NCI-H1694 treated with DMSO at 0.1 percent for 48 hours (cell line): Measurements from ENCODE around the gene NPIPA1.
"Not testable (repeated sequence)": the region's sequence is repeated elsewhere in the genome, so short reads cannot be mapped to it uniquely, and the experiment has no call there.

ENCODE experiments used
- DNase-seq: peaks from one replicate; lab custom pipeline; 2025; lab: John Stamatoyannopoulos, UW

The NPIPA1 gene

GRCh38 chr16:14930246-14930645, 7.0 kb upstream of the NPIPA1 start:
- not testable (repeated sequence) for DNase-seq

GRCh38 chr16:14930971-14931370, 6.3 kb upstream of the NPIPA1 start:
- DNase-seq, result not testable (repeated sequence)

- DNase-seq, result not testable (repeated sequence)
Measured at GRCh38 chr16:14932581-14933375, 4.5 kb upstream of the NPIPA1 start.

- not testable (repeated sequence) for DNase-seq
Measured at GRCh38 chr16:14937994-14938393, 751 bp downstream of the NPIPA1 start.

- not testable (repeated sequence) for DNase-seq
Measured at GRCh38 chr16:14942686-14943085, 5.4 kb downstream of the NPIPA1 start.

- DNase-seq, result no peak
Measured at GRCh38 chr16:14955546-14956231, 18.4 kb downstream of the NPIPA1 start.

GRCh38 chr16:14957576-14958322, 20.5 kb downstream of the NPIPA1 start:
- no peak for DNase-seq

- DNase-seq, result no peak
Measured at GRCh38 chr16:14958323-14958600, 21.0 kb downstream of the NPIPA1 start.

- no peak for DNase-seq
Measured at GRCh38 chr16:14958970-14959369, 21.7 kb downstream of the NPIPA1 start.

- no peak for DNase-seq
Measured at GRCh38 chr16:14961405-14962186, 24.4 kb downstream of the NPIPA1 start.

- no peak for DNase-seq
Measured at GRCh38 chr16:14963281-14964173, 26.3 kb downstream of the NPIPA1 start.

- DNase-seq, result no peak
Measured at GRCh38 chr16:14965328-14965727, 28.1 kb downstream of the NPIPA1 start.

GRCh38 chr16:14969795-14970194, 32.6 kb downstream of the NPIPA1 start:
- DNase-seq, result not testable (repeated sequence)

- DNase-seq, result not testable (repeated sequence)
Measured at GRCh38 chr16:14971621-14972228, 34.5 kb downstream of the NPIPA1 start.

- DNase-seq, result not testable (repeated sequence)
Measured at GRCh38 chr16:14973785-14974322, 36.6 kb downstream of the NPIPA1 start.

- not testable (repeated sequence) for DNase-seq
Measured at GRCh38 chr16:14974331-14974655, 37.0 kb downstream of the NPIPA1 start.

- DNase-seq, result peak; percentile 81
Measured at GRCh38 chr16:14974656-14975417, 37.6 kb downstream of the NPIPA1 start, which contains the start of gene PDXDC1. TSS of gene PDXDC1 (plus strand) at chr16:14975026. CDS start at chr16:14975200, 174 bp downstream.

- DNase-seq, result not testable (repeated sequence)
Measured at GRCh38 chr16:14975418-14976194, 38.4 kb downstream of the NPIPA1 start.
